Common myeloid progenitor, CD34-positive (primary cell): ENCODE data around the gene PARS2.

ENCODE experiments used
- CTCF ChIA-PET: fragments of 350-600 bp; sonication (Branson Sonifier 250); formaldehyde crosslinking; loops from one replicate; lab custom pipeline; 2021; ENCODE audit warnings: antibody characterized with exemption; lab: Charles Lee
- POLR2A ChIA-PET: fragments of 350-600 bp; sonication (Branson Sonifier 250); formaldehyde crosslinking; loops from one replicate; lab custom pipeline; 2021; ENCODE audit warnings: antibody characterized with exemption; lab: Charles Lee
- DNase-seq, 3 donors: peaks; one replicate each; pipeline versions ENCODE4 v3.0.0 to v3.0.0-alpha.2; 2013
- H3K27ac ChIP-seq, 2 experiments: 1 replicate in 1 of 2; 2 replicates in 1 of 2; pipeline ENCODE4 v1.7.0; 2013; ENCODE audit warnings: inconsistent platforms in 2 of 2, low read length in 2 of 2, mild to moderate bottlenecking in 2 of 2, low read depth in 1 of 2, moderate library complexity in 1 of 2; ENCODE audit not compliant: severe bottlenecking in 2 of 2, insufficient read depth in 1 of 2, poor library complexity in 1 of 2
- H3K27me3 ChIP-seq, 5 experiments: replicated peaks in 2 of 5; 1 replicate in 3 of 5; 2 replicates in 2 of 5; pipeline versions ENCODE4 v1.6.1 to v1.7.0; 2013; ENCODE audit warnings: low read length in 4 of 5, mild to moderate bottlenecking in 2 of 5, moderate library complexity in 2 of 5, inconsistent platforms in 1 of 5; ENCODE audit not compliant: insufficient read depth in 5 of 5, control insufficient read depth in 4 of 5
- H3K36me3 ChIP-seq, 4 experiments: 1 replicate in 2 of 4; 2 replicates in 2 of 4; pipeline versions ENCODE4 v1.6.1 to v1.7.0; 2013; ENCODE audit warnings: low read length in 3 of 4, control low read depth in 1 of 4, mild to moderate bottlenecking in 1 of 4; ENCODE audit not compliant: control insufficient read depth in 4 of 4, insufficient read depth in 4 of 4
- H3K4me1 ChIP-seq, 4 experiments: 1 replicate in 3 of 4; 2 replicates in 1 of 4; pipeline versions ENCODE4 v1.6.1 to v1.7.1; 2013; ENCODE audit warnings: low read length in 3 of 4, mild to moderate bottlenecking in 3 of 4, control low read depth in 1 of 4, inconsistent platforms in 1 of 4, moderate library complexity in 1 of 4; ENCODE audit not compliant: control insufficient read depth in 4 of 4, insufficient read depth in 4 of 4; ENCODE audit errors: control extremely low read depth in 1 of 4
- H3K4me3 ChIP-seq, 7 experiments: 1 replicate in 4 of 7; 2 replicates in 3 of 7; pipeline versions ENCODE4 v1.5.1 to v1.7.0; 2013; ENCODE audit warnings: mild to moderate bottlenecking in 7 of 7, low read length in 6 of 7, moderate library complexity in 6 of 7, inconsistent platforms in 2 of 7, low read depth in 2 of 7, control low read depth in 1 of 7; ENCODE audit not compliant: insufficient read depth in 4 of 7, control insufficient read depth in 1 of 7; ENCODE audit errors: extremely low read depth in 1 of 7
- H3K9me3 ChIP-seq, 5 experiments: 1 replicate in 4 of 5; 2 replicates in 1 of 5; pipeline versions ENCODE4 v1.6.1 to v1.7.1; 2013; ENCODE audit warnings: low read length in 4 of 5, mild to moderate bottlenecking in 2 of 5, inconsistent platforms in 1 of 5, low read depth in 1 of 5, moderate library complexity in 1 of 5; ENCODE audit not compliant: control insufficient read depth in 4 of 5, insufficient read depth in 2 of 5; ENCODE audit errors: control extremely low read depth in 1 of 5
- WGBS: methylation state at CpG from one replicate; pipeline ENCODE4 v1.1.5; 2013; ENCODE audit not compliant: insufficient coverage; 5-methylcytosine and 5-hydroxymethylcytosine counted together

Gene PARS2

DNA sequence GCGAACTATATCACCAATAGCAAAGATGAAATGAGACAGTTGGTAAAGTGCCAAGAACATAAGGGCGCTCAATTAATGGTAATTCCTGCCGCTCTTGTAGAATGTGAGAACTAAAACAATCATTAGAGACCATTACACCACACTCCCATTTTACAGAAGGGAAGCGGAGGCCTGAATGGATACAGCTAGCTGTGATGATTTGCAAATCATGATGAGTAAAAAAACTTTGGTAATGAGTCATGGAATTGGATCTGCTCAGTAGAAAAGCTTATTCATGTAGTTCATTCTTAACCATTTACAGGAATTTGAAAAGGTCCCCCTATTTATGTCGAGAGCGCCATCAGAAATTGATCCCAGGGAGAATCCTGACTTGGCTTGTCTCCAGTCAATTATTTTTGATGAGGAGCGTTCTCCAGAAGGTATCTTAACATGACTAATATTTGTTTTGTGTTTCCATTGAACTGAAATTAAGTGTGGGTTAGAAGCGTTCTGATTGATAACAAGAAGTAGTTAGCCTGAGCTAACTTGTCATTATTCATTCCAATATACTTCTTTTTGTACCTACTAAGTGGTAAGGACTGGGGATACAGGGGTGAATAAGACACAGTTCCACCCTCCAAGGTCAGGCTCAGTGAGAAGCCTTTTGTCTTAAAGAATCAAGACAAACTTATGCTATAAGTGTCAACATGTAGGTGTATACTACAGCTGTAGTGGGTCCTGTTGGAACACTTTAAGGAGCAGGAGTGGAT, 47.9 kb downstream of the PARS2 start:
- Histone ChIP-seq H3K9me3 (no peaks in the 10 kb centered on the region), H3K4me1 (peaks cover 4 to 15% (median 12%) of the 10 kb centered on the region in 4 experiments), H3K27ac (peak overlapping the region in 1 of 2 experiments; percentile 87), H3K36me3 (peaks cover 4 to 32% (median 22%) of the 10 kb centered on the region in 4 experiments), H3K27me3 (peaks cover 0 to 2% (median 0%) of the 10 kb centered on the region in 5 experiments), H3K4me3 (peak overlapping the region in 6 of 7 experiments; percentile 90 to 97 (median 94))
- ChIA-PET CTCF (interaction anchor here (0.8 to 1.7 kb wide), 3 partner anchors 10 to 50 kb away, joined by 3 to 7 read pairs (median 3); no protein-coding TSS in a partner anchor), POLR2A (no interaction called here)
- DNase-seq: no peak
- WGBS: 60% methylated on average over 5 of the region's 8 CpGs

DNA sequence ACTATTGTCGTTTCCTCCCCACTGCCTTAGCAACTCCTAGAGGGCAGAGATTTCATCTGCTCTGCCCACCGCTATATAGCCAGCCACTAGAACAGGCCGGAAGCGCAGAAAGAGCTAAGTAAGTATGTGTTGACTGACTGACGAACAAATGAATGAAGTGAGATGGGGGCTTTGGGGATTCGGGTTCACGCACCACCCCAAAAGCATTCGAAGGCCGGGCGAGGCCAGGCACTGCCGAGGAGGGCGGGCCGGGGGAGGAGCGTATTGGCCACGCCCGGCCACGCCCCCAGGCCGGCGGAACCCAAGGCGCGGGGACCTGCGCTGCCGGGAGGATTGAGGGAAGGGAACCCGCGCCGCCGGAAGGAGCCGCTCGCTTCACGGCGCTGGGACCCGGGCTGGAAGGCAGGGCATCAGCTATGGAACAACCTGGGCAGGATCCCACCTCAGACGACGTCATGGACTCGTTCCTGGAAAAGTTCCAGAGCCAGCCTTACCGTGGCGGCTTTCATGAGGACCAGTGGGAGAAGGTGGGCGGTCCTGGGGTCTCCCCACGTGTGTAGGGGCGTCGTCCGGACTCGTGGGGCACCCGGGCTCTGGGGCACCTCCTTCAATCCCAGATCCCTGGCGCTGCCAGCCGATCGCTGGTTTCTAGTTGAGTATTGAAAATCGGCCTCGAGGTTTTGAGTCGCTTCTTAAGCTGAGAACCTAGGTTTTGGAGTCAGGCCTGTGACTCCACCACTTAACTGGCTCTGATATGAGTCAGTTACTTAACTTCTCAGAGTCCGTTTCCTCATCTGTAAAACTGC, 48.6 kb downstream of the PARS2 start, which contains the start of gene TTC4:
TSS of gene TTC4 (plus strand) at position 369 of the 806 bp plus-strand sequence. CDS start at position 417, 48 bp downstream.
- under 1% methylated on average over 39 of the region's 51 CpGs for WGBS
- ChIA-PET POLR2A (no interaction called here), CTCF (interaction anchor here (1.0 to 1.7 kb wide), 3 partner anchors 10 to 49 kb away, joined by 3 to 7 read pairs (median 5); no protein-coding TSS in a partner anchor)
- H3K27ac ChIP-seq: peak within 1 kb of the TSS; percentile 46 to 87
- H3K27me3 ChIP-seq: peaks cover 0 to 2% (median 0%) of the 10 kb centered on the region in 5 experiments
- no peaks in the 10 kb centered on the region for H3K9me3 ChIP-seq
- H3K36me3 ChIP-seq: peaks cover 0 to 25% (median 18%) of the 10 kb centered on the region in 4 experiments
- peak; percentile 80 to 85 (median 85) for DNase-seq
- H3K4me1 ChIP-seq: peaks cover 4 to 15% (median 12%) of the 10 kb centered on the region in 4 experiments
- H3K4me3 ChIP-seq: peak within 1 kb of the TSS; percentile 73 to 97 (median 94)

DNA sequence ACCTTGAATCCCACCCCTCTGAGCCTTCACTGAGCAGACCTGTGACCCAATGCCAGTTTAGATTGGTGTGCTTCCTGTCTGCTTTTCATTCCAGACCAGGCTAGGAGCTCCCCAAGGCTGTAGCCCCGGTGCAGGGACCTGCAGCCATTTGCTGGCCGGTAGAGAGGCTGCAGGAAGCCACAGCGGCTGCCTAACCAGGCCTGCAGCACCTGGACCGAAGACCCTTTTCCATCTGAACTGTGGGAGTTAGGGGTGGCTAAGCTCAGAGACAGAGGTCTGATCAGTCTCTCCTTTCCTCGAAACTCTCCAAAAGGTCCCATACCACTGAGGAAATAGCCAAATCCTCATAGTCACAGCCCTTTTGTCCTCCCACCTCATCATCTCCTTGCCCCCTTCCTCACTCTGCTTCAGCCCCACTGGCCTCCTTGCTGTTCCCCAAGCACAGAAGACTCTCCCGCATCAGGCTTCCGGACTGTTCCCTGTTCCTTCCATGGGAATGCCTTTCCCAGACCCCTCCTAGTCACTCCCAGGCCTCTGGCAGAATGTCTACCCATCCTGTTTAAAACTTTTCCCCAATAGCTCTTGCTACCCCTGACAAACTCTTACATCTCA, 49.3 kb downstream of the PARS2 start:
- H3K27me3 ChIP-seq: peaks cover 0 to 2% (median 0%) of the 10 kb centered on the region in 5 experiments
- H3K36me3 ChIP-seq: peaks cover 0 to 19% (median 17%) of the 10 kb centered on the region in 4 experiments
- CTCF ChIA-PET: interaction anchor here (1.0 to 1.7 kb wide), 2 partner anchors 9 to 12 kb away, joined by 5 to 7 read pairs; no protein-coding TSS in a partner anchor
- POLR2A ChIA-PET: no interaction called here
- 87% methylated on average over 4 of the region's 7 CpGs for WGBS
- H3K27ac ChIP-seq: peak overlapping the region in 1 of 2 experiments; percentile 32
- peak overlapping the region; percentile 73 to 97 (median 94) for H3K4me3 ChIP-seq
- H3K9me3 ChIP-seq: no peaks in the 10 kb centered on the region
- no peak for DNase-seq
- peaks cover 4 to 15% (median 12%) of the 10 kb centered on the region in 4 experiments for H3K4me1 ChIP-seq

DNA sequence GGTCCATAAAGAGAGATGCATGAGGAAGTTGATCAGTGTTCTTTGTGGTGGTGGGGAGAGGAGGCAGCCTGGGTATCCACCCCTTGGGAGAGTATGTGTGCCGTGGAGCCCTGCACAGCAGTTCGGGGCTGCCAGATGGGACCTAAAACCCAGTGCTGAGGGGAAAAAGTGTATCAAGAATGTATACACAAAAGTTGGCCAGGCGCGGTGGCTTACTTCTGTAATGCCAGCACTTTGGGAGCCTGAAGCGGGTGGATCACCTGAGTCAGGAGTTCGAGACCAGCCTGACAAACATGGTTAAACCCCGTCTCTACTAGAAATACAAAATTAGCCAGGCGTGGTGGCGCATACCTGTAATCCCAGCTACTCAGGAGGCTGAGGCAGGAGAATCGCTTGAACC, 52.8 kb downstream of the PARS2 start:
- Histone ChIP-seq H3K27ac (no peak overlapping the region), H3K9me3 (no peaks in the 10 kb centered on the region), H3K36me3 (peaks cover 0 to 2% (median under 1%) of the 10 kb centered on the region in 4 experiments), H3K4me3 (no peak overlapping the region), H3K4me1 (peaks cover 0 to 13% (median 8%) of the 10 kb centered on the region in 4 experiments), H3K27me3 (peaks cover 0 to 2% (median 0%) of the 10 kb centered on the region in 5 experiments)
- WGBS: 83% methylated on average over 6 of the region's 10 CpGs
- no peak for DNase-seq
- CTCF ChIA-PET: no interaction called here
- POLR2A ChIA-PET: no interaction called here

DNA sequence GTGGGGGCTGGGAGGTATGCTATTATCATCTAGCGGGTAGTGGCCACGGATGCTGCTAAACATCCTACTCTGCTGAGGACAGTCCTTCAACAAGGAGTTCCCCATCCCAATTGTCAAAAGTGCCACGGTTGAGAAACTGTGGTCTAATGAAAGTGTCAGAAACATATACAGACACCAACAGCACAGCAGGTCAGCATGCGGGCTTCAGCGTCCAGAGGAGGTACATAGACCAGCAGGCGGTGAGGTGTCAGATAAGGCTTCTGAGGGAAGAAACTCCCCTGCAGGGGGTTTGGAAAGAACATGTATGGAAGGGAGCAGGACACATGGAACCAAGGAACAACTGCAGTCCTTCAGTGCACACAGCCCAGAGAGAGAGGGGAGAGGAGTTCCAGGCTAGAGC, 53.5 kb downstream of the PARS2 start:
- WGBS: 92% methylated on average over 3 of the region's 6 CpGs
- ChIA-PET POLR2A (no interaction called here), CTCF (no interaction called here)
- Histone ChIP-seq H3K4me3 (no peak overlapping the region), H3K27ac (no peak overlapping the region), H3K9me3 (no peaks in the 10 kb centered on the region), H3K4me1 (peaks cover 0 to 6% (median 2%) of the 10 kb centered on the region in 4 experiments), H3K36me3 (peaks cover 0 to 5% (median 1%) of the 10 kb centered on the region in 4 experiments), H3K27me3 (peaks cover 0 to 2% (median 0%) of the 10 kb centered on the region in 5 experiments)
- no peak for DNase-seq

DNA sequence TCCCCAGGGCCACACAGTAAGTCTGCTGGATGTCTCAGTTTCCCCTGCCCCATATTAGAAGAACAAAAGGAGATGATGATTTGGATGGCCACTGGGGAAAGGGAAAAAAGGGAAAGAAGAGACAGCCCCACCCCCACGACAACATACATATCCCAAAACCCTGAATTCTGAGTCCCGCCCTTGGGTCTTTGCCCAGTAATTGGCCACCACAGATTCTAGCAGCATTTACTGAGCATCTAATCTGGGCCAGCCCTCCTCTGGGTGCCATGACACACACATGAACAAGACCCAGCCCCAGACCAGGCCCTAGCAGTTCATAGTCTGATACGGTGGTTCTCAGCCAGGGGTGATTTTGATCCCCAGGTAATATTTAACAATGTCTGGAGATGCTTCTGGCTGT, 53.9 kb downstream of the PARS2 start:
- Histone ChIP-seq H3K36me3 (peaks cover 0 to 5% (median 1%) of the 10 kb centered on the region in 4 experiments), H3K9me3 (no peaks in the 10 kb centered on the region), H3K27ac (no peak overlapping the region), H3K4me1 (peaks cover 0 to 4% (median 2%) of the 10 kb centered on the region in 4 experiments), H3K27me3 (peaks cover 0 to 2% (median 0%) of the 10 kb centered on the region in 5 experiments), H3K4me3 (no peak overlapping the region)
- WGBS: 100% methylated on average over 1 of the region's 3 CpGs
- no peak for DNase-seq
- ChIA-PET POLR2A (interaction anchor here (0.5 kb wide), 1 partner anchor 940 kb away, joined by 3 read pairs; no protein-coding TSS in a partner anchor), CTCF (no interaction called here)
